Esophagus mucosa (tissue), 1 donor: ENCODE measurements around the gene CRYBG1. TPM values are rescaled to one million over a fixed set of nuclear protein-coding genes. Genes with fewer than 3 reads are reported as not detected.
"Not testable (repeated sequence)": the region's sequence is repeated elsewhere in the genome, so short reads cannot be mapped to it uniquely, and the experiment has no call there.

ENCODE experiments used
- ATAC-seq: fragments of 200-7000 bp; cut with Tn5 transposase; one replicate; pipeline ENCODE4 v1.9.1; 2020
- total RNA-seq: library from RNA; stranded (reverse); gene quantifications from one replicate; pipeline ENCODE4 v1.2.4, GENCODE V29; 2023
- donor health status: DM: yes; HTN: yes; CAD: no.

CRYBG1 gene
- total RNA-seq, 1 donor from 2014 or later, result 124 TPM

GRCh38 chr6:106508834-106509233, 148.3 kb downstream of the CRYBG1 start:
- peak; percentile 12 for ATAC-seq

GRCh38 chr6:106509420-106510089, 149.0 kb downstream of the CRYBG1 start:
- no peak for ATAC-seq

- peak; percentile 76 for ATAC-seq
These were observed 149.8 kb downstream of the CRYBG1 start for GRCh38 chr6:106510090-106510970.

- peak; percentile 18 for ATAC-seq
These were observed 151.0 kb downstream of the CRYBG1 start for GRCh38 chr6:106511288-106512047.

DNA sequence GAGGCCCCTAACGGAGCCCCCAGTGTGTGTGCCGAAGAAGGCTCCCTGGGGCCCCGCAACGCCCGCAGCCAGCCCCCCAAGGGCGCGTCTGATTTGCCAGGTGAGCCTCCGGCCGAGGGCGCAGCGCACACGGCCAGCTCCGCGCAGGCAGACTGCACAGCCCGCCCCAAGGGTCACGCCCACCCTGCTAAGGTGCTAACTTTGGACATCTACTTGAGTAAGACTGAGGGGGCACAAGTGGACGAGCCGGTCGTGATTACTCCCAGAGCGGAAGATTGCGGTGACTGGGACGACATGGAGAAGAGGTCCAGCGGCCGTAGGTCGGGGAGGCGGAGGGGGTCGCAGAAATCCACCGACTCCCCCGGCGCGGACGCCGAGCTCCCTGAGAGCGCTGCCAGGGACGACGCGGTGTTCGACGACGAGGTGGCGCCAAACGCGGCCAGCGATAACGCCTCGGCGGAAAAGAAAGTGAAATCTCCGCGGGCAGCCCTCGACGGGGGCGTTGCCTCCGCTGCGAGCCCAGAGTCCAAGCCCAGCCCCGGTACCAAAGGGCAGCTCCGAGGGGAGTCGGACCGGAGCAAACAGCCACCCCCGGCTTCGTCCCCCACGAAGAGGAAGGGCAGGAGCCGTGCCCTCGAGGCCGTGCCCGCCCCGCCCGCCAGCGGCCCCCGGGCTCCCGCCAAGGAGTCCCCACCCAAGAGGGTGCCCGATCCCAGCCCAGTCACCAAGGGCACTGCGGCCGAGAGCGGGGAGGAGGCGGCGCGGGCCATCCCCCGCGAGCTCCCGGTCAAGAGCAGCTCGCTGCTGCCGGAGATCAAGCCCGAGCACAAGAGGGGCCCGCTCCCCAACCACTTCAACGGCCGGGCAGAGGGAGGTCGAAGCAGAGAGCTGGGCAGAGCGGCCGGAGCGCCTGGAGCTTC, 151.8 kb downstream of the CRYBG1 start:
- ATAC-seq, result peak; percentile 46

DNA sequence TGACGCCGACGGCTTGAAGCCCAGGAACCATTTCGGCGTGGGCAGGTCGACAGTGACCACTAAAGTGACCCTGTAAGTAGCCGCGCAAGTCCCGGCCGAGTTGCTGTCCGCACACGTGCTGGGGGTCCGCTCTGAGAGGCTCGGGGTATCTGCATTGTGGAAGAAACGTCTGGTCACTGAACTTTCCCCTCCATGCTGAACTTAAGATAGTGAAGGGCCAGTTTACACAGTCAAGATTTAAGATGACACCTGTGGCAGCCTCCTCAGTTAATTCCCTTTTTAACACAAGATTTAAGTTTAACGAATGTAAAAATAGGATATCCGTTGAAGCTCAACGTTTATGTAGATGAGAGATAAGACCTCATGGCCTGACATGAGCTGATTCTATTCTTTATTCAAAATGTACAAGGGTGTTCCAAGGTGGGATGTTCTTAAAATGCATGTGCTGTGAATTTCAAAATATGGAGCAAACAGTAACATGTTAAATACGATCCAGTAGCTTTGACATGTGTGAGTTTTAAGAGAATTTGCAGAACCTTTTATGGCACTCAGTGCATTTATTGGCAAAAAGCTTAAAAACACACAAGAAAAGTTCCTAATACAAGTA, 152.6 kb downstream of the CRYBG1 start:
- no peak for ATAC-seq

- ATAC-seq, result peak; percentile 1
These were observed 153.5 kb downstream of the CRYBG1 start for GRCh38 chr6:106513808-106514582.

DNA sequence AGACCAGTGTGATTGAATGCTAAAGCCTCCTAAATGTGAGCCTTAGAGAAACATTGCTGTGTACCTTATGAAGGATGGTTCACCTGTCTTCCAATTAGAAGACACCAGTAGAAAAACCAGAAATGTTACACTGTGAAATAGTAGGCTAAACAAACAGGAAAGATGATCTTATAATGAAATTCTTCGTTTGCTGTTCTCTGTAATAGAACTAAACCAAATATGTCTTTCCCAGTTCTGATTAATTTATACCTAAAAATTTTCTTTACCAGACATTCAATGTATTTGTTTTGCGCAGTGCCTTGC, 154.0 kb downstream of the CRYBG1 start:
- ATAC-seq, result peak; percentile 3

DNA sequence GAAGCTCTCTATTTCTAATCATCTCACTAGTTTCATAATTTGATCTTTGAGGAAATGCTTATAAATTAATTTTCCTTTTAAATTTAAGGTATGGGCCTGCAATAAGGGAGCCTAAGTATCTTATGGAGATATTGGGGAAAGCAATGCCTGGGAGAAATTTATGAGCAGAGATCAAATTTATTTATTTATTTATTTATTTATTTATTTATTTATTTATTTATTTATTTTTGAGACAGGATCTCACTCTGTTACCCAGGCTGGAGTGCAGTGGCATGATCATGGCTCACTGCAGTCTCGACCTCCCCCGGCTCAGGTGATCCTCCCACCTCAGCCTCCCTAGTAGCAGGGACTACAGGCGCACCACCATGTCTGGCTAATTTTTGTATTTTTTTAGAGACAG, 155.1 kb downstream of the CRYBG1 start:
- ATAC-seq, result not testable (repeated sequence)

DNA sequence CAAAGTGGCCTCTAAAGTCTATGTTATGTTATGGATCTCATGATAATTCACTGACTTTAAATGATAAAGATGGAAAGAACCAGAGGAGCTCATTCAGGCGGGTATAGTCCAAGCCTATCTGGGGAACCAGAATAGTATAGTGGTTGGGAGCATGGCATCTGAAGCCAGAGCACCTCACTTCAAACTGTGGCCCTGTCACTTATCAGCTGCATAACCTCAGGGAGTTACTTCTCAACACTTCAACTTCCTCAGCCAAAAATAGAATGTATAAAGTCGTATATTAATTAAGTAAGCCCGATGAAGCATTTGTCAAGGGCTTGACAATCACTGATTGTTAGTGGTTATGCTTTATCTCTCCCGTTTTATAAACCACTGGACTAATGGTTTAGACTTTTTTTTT, 156.1 kb downstream of the CRYBG1 start:
- no peak for ATAC-seq

DNA sequence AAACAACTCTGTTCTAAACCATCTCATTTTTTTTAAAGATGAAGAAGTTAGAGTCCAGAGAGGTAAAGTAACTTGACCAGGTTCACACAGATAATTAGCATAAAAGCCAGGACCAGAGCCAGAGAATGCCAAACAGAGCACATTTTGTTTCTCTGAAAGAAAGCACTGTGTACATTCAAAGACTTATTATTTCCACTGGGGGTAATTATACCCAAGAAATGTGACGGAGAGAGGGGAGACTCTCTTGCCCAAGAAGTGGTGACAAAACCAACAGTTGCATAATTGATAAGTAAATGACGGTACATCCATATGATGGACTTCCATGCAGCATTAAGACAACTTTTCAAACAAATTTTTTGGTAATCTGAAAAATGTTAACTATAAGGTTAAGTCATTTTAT, 157.2 kb downstream of the CRYBG1 start:
- no peak for ATAC-seq

DNA sequence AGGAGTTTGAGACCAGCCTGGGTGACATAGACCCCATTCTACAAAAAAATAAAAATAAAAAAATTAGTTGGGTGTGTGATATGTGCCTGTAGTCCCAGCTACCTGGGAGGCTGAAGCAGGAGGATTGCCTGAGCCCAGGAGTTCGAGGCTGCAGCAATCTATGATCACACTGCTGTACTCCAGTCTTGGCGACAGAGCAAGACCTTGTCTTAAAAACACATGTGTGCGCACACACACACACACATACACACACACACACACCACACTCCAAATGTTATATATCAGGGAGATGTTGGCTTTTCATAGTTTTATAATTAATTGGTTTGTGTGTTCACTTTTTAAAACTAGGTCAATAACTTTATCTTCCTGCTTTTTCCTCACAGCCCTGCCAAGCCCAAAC, 158.2 kb downstream of the CRYBG1 start:
- ATAC-seq, result no peak

GRCh38 chr6:106519460-106520394, 159.2 kb downstream of the CRYBG1 start:
- ATAC-seq, result peak; percentile 76

DNA sequence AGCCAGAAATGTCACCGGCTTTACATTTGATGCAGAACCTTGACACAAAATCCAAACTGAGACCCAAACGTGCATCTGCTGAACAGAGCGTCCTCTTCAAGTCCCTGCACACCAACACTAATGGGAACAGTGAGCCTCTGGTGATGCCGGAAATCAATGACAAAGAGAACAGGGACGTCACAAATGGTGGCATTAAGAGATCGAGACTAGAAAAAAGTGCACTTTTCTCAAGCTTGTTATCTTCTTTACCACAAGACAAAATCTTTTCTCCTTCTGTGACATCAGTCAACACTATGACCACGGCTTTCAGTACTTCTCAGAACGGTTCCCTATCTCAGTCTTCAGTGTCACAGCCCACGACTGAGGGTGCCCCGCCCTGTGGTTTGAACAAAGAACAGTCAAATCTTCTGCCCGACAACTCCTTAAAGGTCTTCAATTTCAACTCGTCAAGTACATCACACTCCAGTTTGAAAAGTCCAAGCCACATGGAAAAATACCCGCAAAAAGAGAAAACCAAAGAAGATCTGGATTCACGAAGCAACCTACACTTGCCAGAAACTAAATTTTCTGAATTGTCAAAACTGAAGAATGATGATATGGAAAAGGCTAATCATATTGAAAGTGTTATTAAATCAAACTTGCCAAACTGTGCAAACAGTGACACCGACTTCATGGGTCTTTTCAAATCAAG, 160.3 kb downstream of the CRYBG1 start:
- peak; percentile 55 for ATAC-seq

DNA sequence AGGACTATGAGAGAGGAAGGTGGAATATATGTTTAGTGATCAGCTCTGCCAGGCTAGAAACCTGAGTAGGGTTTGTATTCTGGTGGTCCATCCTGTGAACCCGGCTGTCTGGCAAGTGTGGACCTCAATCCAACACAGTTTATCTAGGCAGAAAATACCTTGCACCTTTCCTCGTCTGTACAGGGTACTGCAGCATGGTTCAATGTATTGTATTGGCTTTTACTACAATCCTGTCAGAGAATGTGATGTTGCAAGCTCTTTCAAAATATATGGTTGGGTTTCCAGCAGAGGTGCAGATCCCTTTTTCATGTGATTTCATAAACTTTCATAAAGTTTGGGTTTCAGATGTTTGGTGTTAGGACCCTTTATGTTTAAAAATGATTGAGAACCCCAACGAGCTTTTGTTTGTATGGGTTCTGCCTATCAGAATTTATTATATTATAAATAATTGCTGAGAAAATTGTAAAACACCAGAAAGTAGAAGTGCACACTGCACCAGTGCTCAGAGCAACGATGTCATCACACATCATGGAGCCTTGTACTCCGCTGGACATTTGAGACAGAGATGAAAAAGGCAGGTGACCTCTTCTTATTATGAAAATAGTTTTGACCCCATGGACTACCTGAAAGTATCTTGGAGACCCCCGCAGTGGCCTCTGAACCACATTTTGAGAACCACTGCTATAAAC, 162.2 kb downstream of the CRYBG1 start:
- ATAC-seq, result no peak

- peak; percentile 15 for ATAC-seq
These were observed 164.8 kb downstream of the CRYBG1 start for GRCh38 chr6:106525107-106525881.

- no peak for ATAC-seq
These were observed 165.4 kb downstream of the CRYBG1 start for GRCh38 chr6:106525882-106526275.

GRCh38 chr6:106527117-106527516, 166.6 kb downstream of the CRYBG1 start:
- peak; percentile 5 for ATAC-seq
